ENCODE results near the gene RAB28. TPM values are rescaled to one million over a fixed set of nuclear protein-coding genes. Genes with fewer than 3 reads are reported as not detected.

RAB28 gene
- polyA plus RNA-seq, 1 donor, result 18.4 TPM

GRCh38 chr4:13481569-13481968, 2.6 kb downstream of the RAB28 start:
- Histone ChIP-seq H3K27ac (ENCODE audit: low read length) (no peak overlapping the region), H3K4me1 (ENCODE audit: control insufficient read depth, insufficient read depth, low read length) (peaks cover 5% of the 10 kb centered on the region), H3K36me3 (ENCODE audit: control insufficient read depth, insufficient read depth, low read length) (peaks cover 2% of the 10 kb centered on the region), H3K27me3 (ENCODE audit: control insufficient read depth, insufficient read depth, low read length) (no peaks in the 10 kb centered on the region), H3K4me3 (ENCODE audit: low read length) (no peak overlapping the region), H3K9me3 (ENCODE audit: control insufficient read depth, low read depth, low read length) (no peaks in the 10 kb centered on the region)
- WGBS (ENCODE audit: insufficient coverage, low lambda C conversion rate), result 85% methylated on average over 1 of the region's 1 CpG
- no peak for DNase-seq

GRCh38 chr4:13478707-13479106, 5.4 kb downstream of the RAB28 start:
- Histone ChIP-seq H3K4me3 (ENCODE audit: low read length) (no peak overlapping the region), H3K4me1 (ENCODE audit: control insufficient read depth, insufficient read depth, low read length) (peaks cover 5% of the 10 kb centered on the region), H3K27ac (ENCODE audit: low read length) (no peak overlapping the region), H3K27me3 (ENCODE audit: control insufficient read depth, insufficient read depth, low read length) (no peaks in the 10 kb centered on the region), H3K9me3 (ENCODE audit: control insufficient read depth, low read depth, low read length) (no peaks in the 10 kb centered on the region), H3K36me3 (ENCODE audit: control insufficient read depth, insufficient read depth, low read length) (peaks cover 6% of the 10 kb centered on the region)
- WGBS (ENCODE audit: insufficient coverage, low lambda C conversion rate), result no CpG with 5 or more reads among the region's 1 CpG
- no peak for DNase-seq

GRCh38 chr4:13478131-13478530, 6.0 kb downstream of the RAB28 start:
- no peak overlapping the region for H3K27ac ChIP-seq (ENCODE audit: low read length)
- H3K36me3 ChIP-seq (ENCODE audit: control insufficient read depth, insufficient read depth, low read length), result peaks cover 6% of the 10 kb centered on the region
- no peaks in the 10 kb centered on the region for H3K9me3 ChIP-seq (ENCODE audit: control insufficient read depth, low read depth, low read length)
- no peak for DNase-seq
- no peak overlapping the region for H3K4me3 ChIP-seq (ENCODE audit: low read length)
- 89% methylated on average over 2 of the region's 2 CpGs for WGBS (ENCODE audit: insufficient coverage, low lambda C conversion rate)
- no peaks in the 10 kb centered on the region for H3K27me3 ChIP-seq (ENCODE audit: control insufficient read depth, insufficient read depth, low read length)
- peaks cover 5% of the 10 kb centered on the region for H3K4me1 ChIP-seq (ENCODE audit: control insufficient read depth, insufficient read depth, low read length)

GRCh38 chr4:13476915-13477314, 7.2 kb downstream of the RAB28 start:
- Histone ChIP-seq H3K27me3 (ENCODE audit: control insufficient read depth, insufficient read depth, low read length) (no peaks in the 10 kb centered on the region), H3K4me1 (ENCODE audit: control insufficient read depth, insufficient read depth, low read length) (no peaks in the 10 kb centered on the region), H3K27ac (ENCODE audit: low read length) (no peak overlapping the region), H3K9me3 (ENCODE audit: control insufficient read depth, low read depth, low read length) (no peaks in the 10 kb centered on the region), H3K36me3 (ENCODE audit: control insufficient read depth, insufficient read depth, low read length) (peaks cover 6% of the 10 kb centered on the region), H3K4me3 (ENCODE audit: low read length) (no peak overlapping the region)
- WGBS (ENCODE audit: insufficient coverage, low lambda C conversion rate), result no CpG with 5 or more reads among the region's 2 CpGs
- DNase-seq, result no peak

GRCh38 chr4:13476152-13476551, 8.0 kb downstream of the RAB28 start:
- no peak overlapping the region for H3K4me3 ChIP-seq (ENCODE audit: low read length)
- peaks cover 6% of the 10 kb centered on the region for H3K36me3 ChIP-seq (ENCODE audit: control insufficient read depth, insufficient read depth, low read length)
- H3K27ac ChIP-seq (ENCODE audit: low read length), result no peak overlapping the region
- no peaks in the 10 kb centered on the region for H3K27me3 ChIP-seq (ENCODE audit: control insufficient read depth, insufficient read depth, low read length)
- no peaks in the 10 kb centered on the region for H3K9me3 ChIP-seq (ENCODE audit: control insufficient read depth, low read depth, low read length)
- no peak for DNase-seq
- no peaks in the 10 kb centered on the region for H3K4me1 ChIP-seq (ENCODE audit: control insufficient read depth, insufficient read depth, low read length)

- H3K4me1 ChIP-seq (ENCODE audit: control insufficient read depth, insufficient read depth, low read length), result no peaks in the 10 kb centered on the region
- no peaks in the 10 kb centered on the region for H3K9me3 ChIP-seq (ENCODE audit: control insufficient read depth, low read depth, low read length)
- no peak overlapping the region for H3K27ac ChIP-seq (ENCODE audit: low read length)
- H3K27me3 ChIP-seq (ENCODE audit: control insufficient read depth, insufficient read depth, low read length), result no peaks in the 10 kb centered on the region
- no peak overlapping the region for H3K4me3 ChIP-seq (ENCODE audit: low read length)
- DNase-seq, result no peak
- peaks cover 4% of the 10 kb centered on the region for H3K36me3 ChIP-seq (ENCODE audit: control insufficient read depth, insufficient read depth, low read length)
- WGBS (ENCODE audit: insufficient coverage, low lambda C conversion rate), result no CpG with 5 or more reads among the region's 3 CpGs
Observed at GRCh38 chr4:13471400-13471799, 12.7 kb downstream of the RAB28 start.

- no peak overlapping the region for H3K4me3 ChIP-seq (ENCODE audit: low read length)
- H3K9me3 ChIP-seq (ENCODE audit: control insufficient read depth, low read depth, low read length), result peaks cover 5% of the 10 kb centered on the region
- H3K4me1 ChIP-seq (ENCODE audit: control insufficient read depth, insufficient read depth, low read length), result no peaks in the 10 kb centered on the region
- H3K27ac ChIP-seq (ENCODE audit: low read length), result no peak overlapping the region
- no peaks in the 10 kb centered on the region for H3K27me3 ChIP-seq (ENCODE audit: control insufficient read depth, insufficient read depth, low read length)
- peaks cover 4% of the 10 kb centered on the region for H3K36me3 ChIP-seq (ENCODE audit: control insufficient read depth, insufficient read depth, low read length)
- DNase-seq, result no peak
Observed at GRCh38 chr4:13470379-13470778, 13.8 kb downstream of the RAB28 start.

- H3K27me3 ChIP-seq (ENCODE audit: control insufficient read depth, insufficient read depth, low read length), result no peaks in the 10 kb centered on the region
- DNase-seq, result no peak
- H3K4me1 ChIP-seq (ENCODE audit: control insufficient read depth, insufficient read depth, low read length), result no peaks in the 10 kb centered on the region
- no peak overlapping the region for H3K27ac ChIP-seq (ENCODE audit: low read length)
- 94% methylated on average over 3 of the region's 3 CpGs for WGBS (ENCODE audit: insufficient coverage, low lambda C conversion rate)
- H3K9me3 ChIP-seq (ENCODE audit: control insufficient read depth, low read depth, low read length), result peaks cover 5% of the 10 kb centered on the region
- H3K4me3 ChIP-seq (ENCODE audit: low read length), result no peak overlapping the region
- H3K36me3 ChIP-seq (ENCODE audit: control insufficient read depth, insufficient read depth, low read length), result peaks cover 4% of the 10 kb centered on the region
Observed at GRCh38 chr4:13464973-13465372, 19.2 kb downstream of the RAB28 start.

GRCh38 chr4:13464543-13464942, 19.6 kb downstream of the RAB28 start:
- no peak for DNase-seq
- Histone ChIP-seq H3K36me3 (ENCODE audit: control insufficient read depth, insufficient read depth, low read length) (peaks cover 4% of the 10 kb centered on the region), H3K9me3 (ENCODE audit: control insufficient read depth, low read depth, low read length) (peaks cover 5% of the 10 kb centered on the region), H3K27ac (ENCODE audit: low read length) (no peak overlapping the region), H3K4me1 (ENCODE audit: control insufficient read depth, insufficient read depth, low read length) (no peaks in the 10 kb centered on the region), H3K27me3 (ENCODE audit: control insufficient read depth, insufficient read depth, low read length) (no peaks in the 10 kb centered on the region), H3K4me3 (ENCODE audit: low read length) (no peak overlapping the region)

GRCh38 chr4:13461191-13461905, 22.8 kb downstream of the RAB28 start:
- no peaks in the 10 kb centered on the region for H3K27me3 ChIP-seq (ENCODE audit: control insufficient read depth, insufficient read depth, low read length)
- no peak overlapping the region for H3K4me3 ChIP-seq (ENCODE audit: low read length)
- DNase-seq, result no peak
- H3K9me3 ChIP-seq (ENCODE audit: control insufficient read depth, low read depth, low read length), result peaks cover 5% of the 10 kb centered on the region
- no CpG with 5 or more reads among the region's 6 CpGs for WGBS (ENCODE audit: insufficient coverage, low lambda C conversion rate)
- H3K36me3 ChIP-seq (ENCODE audit: control insufficient read depth, insufficient read depth, low read length), result peaks cover 10% of the 10 kb centered on the region
- H3K4me1 ChIP-seq (ENCODE audit: control insufficient read depth, insufficient read depth, low read length), result no peaks in the 10 kb centered on the region
- H3K27ac ChIP-seq (ENCODE audit: low read length), result no peak overlapping the region

GRCh38 chr4:13455411-13455810, 28.7 kb downstream of the RAB28 start:
- no peaks in the 10 kb centered on the region for H3K9me3 ChIP-seq (ENCODE audit: control insufficient read depth, low read depth, low read length)
- WGBS (ENCODE audit: insufficient coverage, low lambda C conversion rate), result no CpG with 5 or more reads among the region's 4 CpGs
- no peaks in the 10 kb centered on the region for H3K4me1 ChIP-seq (ENCODE audit: control insufficient read depth, insufficient read depth, low read length)
- H3K27me3 ChIP-seq (ENCODE audit: control insufficient read depth, insufficient read depth, low read length), result no peaks in the 10 kb centered on the region
- no peak overlapping the region for H3K4me3 ChIP-seq (ENCODE audit: low read length)
- no peak for DNase-seq
- H3K27ac ChIP-seq (ENCODE audit: low read length), result no peak overlapping the region
- H3K36me3 ChIP-seq (ENCODE audit: control insufficient read depth, insufficient read depth, low read length), result peaks cover 21% of the 10 kb centered on the region

Measured in large intestine (tissue), 3 donors.